ENCODE data around the gene WFDC1. TPM values are rescaled to one million over a fixed set of nuclear protein-coding genes. Genes with fewer than 3 reads are reported as not detected.

The WFDC1 gene
- total RNA-seq, 4 donors from 2014 or later: 0.77 to 13.3 (median 5.7) TPM

DNA sequence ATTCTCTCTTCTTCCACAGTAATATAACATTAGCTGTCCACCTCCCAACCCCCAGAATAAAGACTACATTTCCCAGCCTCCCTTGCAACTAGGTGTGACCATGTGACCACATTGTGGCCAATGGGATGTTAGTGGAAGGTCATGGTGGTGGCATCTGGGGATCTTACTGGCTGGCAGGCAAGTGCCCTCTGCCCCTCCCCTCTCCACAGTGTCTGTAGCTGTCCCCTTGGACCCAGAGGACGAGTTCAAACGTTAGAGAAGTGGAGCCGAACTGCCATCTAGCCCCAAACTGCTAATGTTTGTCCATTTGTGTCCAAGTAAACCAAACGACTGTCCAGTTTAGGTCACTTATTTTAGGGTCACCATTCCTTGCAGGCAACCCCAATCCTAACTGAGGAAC is 28.2 kb upstream of the WFDC1 start:
- Histone ChIP-seq H3K4me3 (no peak overlapping the region), H3K4me1 (no peaks in the 10 kb centered on the region), H3K36me3 (no peaks in the 10 kb centered on the region), H3K27me3 (no peaks in the 10 kb centered on the region), H3K9me3 (no peaks in the 10 kb centered on the region), H3K27ac (no peak overlapping the region)
- TF ChIP-seq, protein P1, sequence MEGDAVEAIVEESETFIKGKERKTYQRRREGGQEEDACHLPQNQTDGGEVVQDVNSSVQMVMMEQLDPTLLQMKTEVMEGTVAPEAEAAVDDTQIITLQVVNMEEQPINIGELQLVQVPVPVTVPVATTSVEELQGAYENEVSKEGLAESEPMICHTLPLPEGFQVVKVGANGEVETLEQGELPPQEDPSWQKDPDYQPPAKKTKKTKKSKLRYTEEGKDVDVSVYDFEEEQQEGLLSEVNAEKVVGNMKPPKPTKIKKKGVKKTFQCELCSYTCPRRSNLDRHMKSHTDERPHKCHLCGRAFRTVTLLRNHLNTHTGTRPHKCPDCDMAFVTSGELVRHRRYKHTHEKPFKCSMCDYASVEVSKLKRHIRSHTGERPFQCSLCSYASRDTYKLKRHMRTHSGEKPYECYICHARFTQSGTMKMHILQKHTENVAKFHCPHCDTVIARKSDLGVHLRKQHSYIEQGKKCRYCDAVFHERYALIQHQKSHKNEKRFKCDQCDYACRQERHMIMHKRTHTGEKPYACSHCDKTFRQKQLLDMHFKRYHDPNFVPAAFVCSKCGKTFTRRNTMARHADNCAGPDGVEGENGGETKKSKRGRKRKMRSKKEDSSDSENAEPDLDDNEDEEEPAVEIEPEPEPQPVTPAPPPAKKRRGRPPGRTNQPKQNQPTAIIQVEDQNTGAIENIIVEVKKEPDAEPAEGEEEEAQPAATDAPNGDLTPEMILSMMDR (IDR thresholded peaks at IDR 0.05): no peak
- no peak for TF ChIP-seq POLR2A (IDR thresholded peaks at IDR 0.05)
- DNase-seq: peak in 1 of 2 donors; percentile 18
- intact Hi-C loops (cut with DNase I; ENCODE audit: low total_unique reads): no loop called here

DNA sequence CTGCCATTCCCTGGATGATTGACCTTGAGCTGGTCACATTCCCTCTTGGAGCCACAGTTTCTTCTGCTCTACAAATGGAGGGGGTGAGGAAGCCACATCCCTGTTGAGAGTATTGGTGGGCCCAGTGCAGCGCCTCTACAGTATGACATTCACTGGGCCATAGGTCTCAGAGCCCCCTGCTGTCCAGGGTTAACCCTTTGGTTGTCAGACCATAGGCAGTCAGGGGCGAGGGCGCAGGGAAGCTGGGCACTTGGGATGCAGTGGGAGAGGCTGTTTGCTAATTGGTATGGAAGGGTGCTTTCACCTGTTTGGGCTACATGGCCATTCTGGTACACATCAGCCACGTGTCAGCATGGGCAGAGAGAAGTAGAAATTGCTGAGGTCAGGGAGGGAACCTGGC is 27.3 kb upstream of the WFDC1 start:
- Histone ChIP-seq H3K9me3 (no peaks in the 10 kb centered on the region), H3K4me3 (no peak overlapping the region), H3K4me1 (no peaks in the 10 kb centered on the region), H3K27ac (no peak overlapping the region), H3K27me3 (no peaks in the 10 kb centered on the region), H3K36me3 (no peaks in the 10 kb centered on the region)
- TF ChIP-seq, protein P1 (IDR thresholded peaks at IDR 0.05): no peak
- TF ChIP-seq POLR2A (IDR thresholded peaks at IDR 0.05): no peak
- intact Hi-C loops (cut with DNase I; ENCODE audit: low total_unique reads): no loop called here
- DNase-seq: no peak

DNA sequence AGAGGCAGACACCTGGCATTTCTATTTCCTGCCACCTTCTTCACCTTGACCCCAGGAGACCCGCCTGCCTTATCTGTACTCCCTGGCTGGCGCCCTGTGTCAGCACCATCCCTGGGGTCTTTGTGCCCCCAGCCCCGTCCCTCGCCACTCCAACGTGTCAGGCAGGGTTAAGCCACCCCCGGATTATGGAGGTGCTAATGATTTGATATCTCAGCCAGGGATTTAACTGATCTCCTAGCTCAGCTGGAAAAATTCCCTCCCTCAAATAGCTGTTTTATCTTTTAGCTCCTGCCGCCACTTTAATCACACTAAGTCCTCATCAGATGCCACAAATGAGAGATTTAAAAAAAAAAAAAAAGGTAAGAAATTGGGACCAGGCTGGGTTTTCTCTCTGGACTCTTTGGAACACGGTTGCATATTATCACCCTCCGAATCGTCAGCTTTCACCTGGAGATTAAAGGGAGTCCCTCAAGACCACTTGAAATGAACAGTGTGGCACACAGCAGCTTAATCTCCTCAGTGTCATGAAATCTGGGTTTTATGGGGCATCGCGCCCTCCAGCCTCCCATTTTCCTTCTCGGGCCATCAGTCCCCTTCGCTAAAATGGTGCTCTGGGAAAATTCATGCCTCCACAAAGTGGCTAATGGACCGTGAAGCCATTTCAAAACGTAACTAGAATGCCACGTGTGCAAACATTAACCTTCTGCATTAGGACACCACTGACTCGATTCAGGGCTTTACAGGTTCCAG is 26.2 kb upstream of the WFDC1 start:
- H3K4me1 ChIP-seq: no peaks in the 10 kb centered on the region
- intact Hi-C loops (cut with DNase I; ENCODE audit: low total_unique reads): no loop called here
- no peak overlapping the region for H3K4me3 ChIP-seq
- DNase-seq: no peak
- H3K27me3 ChIP-seq: no peaks in the 10 kb centered on the region
- H3K27ac ChIP-seq: no peak overlapping the region
- H3K9me3 ChIP-seq: no peaks in the 10 kb centered on the region
- no peaks in the 10 kb centered on the region for H3K36me3 ChIP-seq
- no peak for TF ChIP-seq POLR2A (IDR thresholded peaks at IDR 0.05)
- TF ChIP-seq, protein P1 (IDR thresholded peaks at IDR 0.05): no peak

DNA sequence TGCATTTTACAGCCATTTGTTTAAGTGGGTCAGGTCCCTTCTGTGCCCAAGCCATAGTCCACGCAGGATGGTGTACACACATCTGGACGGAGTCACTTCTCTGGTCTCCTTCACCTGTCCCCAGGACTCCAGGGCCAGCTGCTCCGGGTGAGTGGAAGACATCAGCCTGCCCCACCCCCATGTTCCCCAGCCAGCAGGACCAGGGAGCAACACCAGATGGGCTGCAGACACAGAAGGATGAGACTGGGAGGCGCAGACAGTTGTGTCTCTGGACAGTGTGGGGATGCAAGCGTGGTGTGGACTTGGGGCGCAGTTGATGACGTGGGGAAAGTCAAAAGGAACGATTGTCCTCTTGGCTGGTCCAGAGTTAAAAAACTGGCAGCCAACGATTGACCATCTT is 24.6 kb upstream of the WFDC1 start:
- Histone ChIP-seq H3K4me1 (no peaks in the 10 kb centered on the region), H3K36me3 (no peaks in the 10 kb centered on the region), H3K9me3 (no peaks in the 10 kb centered on the region), H3K4me3 (no peak overlapping the region), H3K27me3 (no peaks in the 10 kb centered on the region), H3K27ac (no peak overlapping the region)
- DNase-seq: no peak
- TF ChIP-seq POLR2A (IDR thresholded peaks at IDR 0.05): no peak
- TF ChIP-seq, protein P1 (IDR thresholded peaks at IDR 0.05): no peak
- intact Hi-C loops (cut with DNase I; ENCODE audit: low total_unique reads): no loop called here

DNA sequence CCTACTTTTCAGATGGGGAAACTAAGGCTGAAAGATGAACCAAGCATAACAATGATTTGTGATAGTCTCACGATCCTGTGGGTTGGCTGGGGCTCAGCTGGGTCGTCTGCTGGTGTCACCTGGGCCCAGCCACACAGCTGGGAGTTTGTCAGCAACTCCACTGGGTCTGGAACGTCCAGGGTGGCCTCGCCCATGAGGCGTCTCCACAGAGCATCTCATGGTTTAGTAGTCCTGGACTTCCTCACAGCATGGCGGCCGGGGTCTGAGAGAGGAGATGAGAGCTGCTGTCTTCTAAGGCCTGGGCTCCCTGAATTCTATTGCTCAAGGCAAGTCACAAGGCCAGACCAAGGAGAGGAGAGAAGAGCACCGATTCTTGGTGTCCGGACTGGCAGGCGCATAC is 24.1 kb upstream of the WFDC1 start:
- intact Hi-C loops (cut with DNase I; ENCODE audit: low total_unique reads): no loop called here
- no peaks in the 10 kb centered on the region for H3K9me3 ChIP-seq
- TF ChIP-seq, protein P1 (IDR thresholded peaks at IDR 0.05): no peak
- TF ChIP-seq POLR2A (IDR thresholded peaks at IDR 0.05): no peak
- no peaks in the 10 kb centered on the region for H3K4me1 ChIP-seq
- H3K36me3 ChIP-seq: no peaks in the 10 kb centered on the region
- H3K27me3 ChIP-seq: no peaks in the 10 kb centered on the region
- DNase-seq: no peak
- H3K4me3 ChIP-seq: no peak overlapping the region
- no peak overlapping the region for H3K27ac ChIP-seq

Data from uterus (tissue), 4 donors.